H1 (cell line): ENCODE results near the gene IL17RD. TPM values are rescaled to one million over a fixed set of nuclear protein-coding genes. Genes with fewer than 3 reads are reported as not detected.

Experiments
- CTCF ChIA-PET: fragments of 300-600 bp; sonication (Branson Sonifier 250); formaldehyde crosslinking; loops from one replicate; lab custom pipeline; 2021; ENCODE audit not compliant: partially characterized antibody; lab: Charles Lee
- POLR2A ChIA-PET: fragments of 300-600 bp; sonication (Branson Sonifier 250); formaldehyde crosslinking; loops from one replicate; lab custom pipeline; 2021; ENCODE audit warnings: inconsistent platforms; ENCODE audit not compliant: partially characterized antibody; lab: Charles Lee
- DNase-seq, 2 experiments: peaks; one replicate each; pipeline versions ENCODE4 v3.0.0 to v3.0.0-alpha.2; 2010 to 2022; ENCODE audit warnings: low spot score in 2 of 2, low read depth in 1 of 2, mixed read lengths in 1 of 2
- FAIRE-seq: peaks from 2 replicates; lab custom pipeline; 2011; peaks lifted over from hg19 to GRCh38; lab: Jason Lieb, UNC
- H2AFZ ChIP-seq: 2 replicates; pipeline ENCODE4 v1.8.1; 2012; ENCODE audit warnings: low read length, inconsistent platforms
- H2AK5ac ChIP-seq: 2 replicates; pipeline ENCODE4 v1.6.1; 2013; ENCODE audit warnings: low read depth, low read length
- H2BK120ac ChIP-seq: replicated peaks from 2 replicates; pipeline ENCODE3; 2013; ENCODE audit warnings: low read depth, low read length, inconsistent platforms
- H2BK12ac ChIP-seq: 2 replicates; pipeline ENCODE4 v1.6.1; 2013; ENCODE audit warnings: low read depth, low read length
- H2BK15ac ChIP-seq: 2 replicates; pipeline ENCODE4 v1.6.1; 2013; ENCODE audit warnings: low read length
- H2BK20ac ChIP-seq: 2 replicates; pipeline ENCODE4 v1.6.1; 2013; ENCODE audit warnings: low read length
- H2BK5ac ChIP-seq: 2 replicates; pipeline ENCODE4 v1.6.1; 2013; ENCODE audit warnings: low read depth, low read length
- H3K14ac ChIP-seq: 2 replicates; pipeline ENCODE4 v1.6.1; 2013; ENCODE audit warnings: inconsistent platforms; ENCODE audit not compliant: insufficient read length
- H3K18ac ChIP-seq: 2 replicates; pipeline ENCODE4 v1.6.1; 2013; ENCODE audit warnings: low read length; ENCODE audit errors: extremely low read depth
- H3K23ac ChIP-seq: 2 replicates; pipeline ENCODE4 v1.6.1; 2013; ENCODE audit warnings: inconsistent platforms; ENCODE audit not compliant: insufficient read length
- H3K23me2 ChIP-seq: 2 replicates; pipeline ENCODE4 v1.6.1; 2013; ENCODE audit warnings: low read depth, low read length
- H3K27ac ChIP-seq: 2 replicates; pipeline ENCODE4 v1.6.1; 2011; ENCODE audit warnings: low read depth, low read length, inconsistent platforms
- H3K27me3 ChIP-seq, 4 experiments: replicated peaks in 1 of 4; 1 replicate in 1 of 4; 2 replicates in 3 of 4; pipeline versions ENCODE4 v1.6.1 to v1.8.1; 2011 to 2013; ENCODE audit warnings: low read length in 3 of 4, mild to moderate bottlenecking in 3 of 4, inconsistent platforms in 2 of 4, mixed read lengths in 2 of 4, moderate library complexity in 1 of 4; ENCODE audit not compliant: control insufficient read depth in 3 of 4, insufficient read depth in 3 of 4; ENCODE audit errors: extremely low read depth in 1 of 4
- H3K36me3 ChIP-seq, 4 experiments: 2 replicates each; pipeline versions ENCODE4 v1.6.1 to v1.8.1; 2011 to 2013; ENCODE audit warnings: mild to moderate bottlenecking in 4 of 4, low read length in 3 of 4, moderate library complexity in 2 of 4, control low read depth in 1 of 4, inconsistent platforms in 1 of 4; ENCODE audit not compliant: insufficient read depth in 4 of 4, control insufficient read depth in 2 of 4
- H3K4ac ChIP-seq: replicated peaks from 2 replicates; pipeline ENCODE3; 2013; ENCODE audit warnings: low read length, low read depth, mixed read lengths, inconsistent platforms; ENCODE audit not compliant: insufficient read length
- H3K4me1 ChIP-seq, 4 experiments: replicated peaks in 1 of 4; 1 replicate in 1 of 4; 2 replicates in 3 of 4; pipeline versions ENCODE4 v1.6.1 to v1.8.1; 2011 to 2013; ENCODE audit warnings: low read length in 3 of 4, inconsistent platforms in 2 of 4, mixed read lengths in 1 of 4; ENCODE audit not compliant: insufficient read depth in 4 of 4, control insufficient read depth in 3 of 4
- H3K4me2 ChIP-seq, 2 experiments: 2 replicates each; pipeline versions ENCODE4 v1.6.1 to v1.8.1; 2011 to 2013; ENCODE audit warnings: low read depth in 2 of 2, low read length in 2 of 2, control low read depth in 1 of 2, inconsistent platforms in 1 of 2, mild to moderate bottlenecking in 1 of 2; ENCODE audit not compliant: insufficient read depth in 1 of 2
- H3K4me3 ChIP-seq, 4 experiments: fragments of 200-600, 300-600 bp in 1 of 4; sonication (generic), shearing (Covaris generic), sonication (Bioruptor Twin) in 1 of 4; 2 replicates each; pipeline versions ENCODE4 v1.5.1 to v1.8.1; 2011 to 2016; ENCODE audit warnings: low read length in 4 of 4, low read depth in 3 of 4, control low read depth in 2 of 4, inconsistent platforms in 2 of 4, mild to moderate bottlenecking in 2 of 4, mixed read lengths in 1 of 4, moderate library complexity in 1 of 4; ENCODE audit not compliant: insufficient read depth in 2 of 4; ENCODE audit errors: extremely low read depth in 1 of 4
- H3K56ac ChIP-seq: replicated peaks from 2 replicates; pipeline ENCODE3; 2013; ENCODE audit warnings: low read depth, mild to moderate bottlenecking, mixed read lengths, low read length, inconsistent platforms; ENCODE audit not compliant: insufficient read length
- H3K79me1 ChIP-seq: 2 replicates; pipeline ENCODE4 v1.6.1; 2013; ENCODE audit warnings: low read depth, low read length, control low read depth
- H3K79me2 ChIP-seq, 2 experiments: 2 replicates each; pipeline versions ENCODE4 v1.6.1 to v1.8.1; 2012 to 2013; ENCODE audit warnings: low read length in 2 of 2, mild to moderate bottlenecking in 2 of 2, inconsistent platforms in 1 of 2; ENCODE audit not compliant: insufficient read depth in 2 of 2, control insufficient read depth in 1 of 2
- H3K9ac ChIP-seq, 4 experiments: replicated peaks in 1 of 4; 1 replicate in 1 of 4; 2 replicates in 3 of 4; pipeline versions ENCODE4 v1.6.1 to v1.8.1; 2011 to 2013; ENCODE audit warnings: low read depth in 3 of 4, low read length in 3 of 4, control low read depth in 2 of 4, mild to moderate bottlenecking in 2 of 4, moderate library complexity in 2 of 4, inconsistent platforms in 1 of 4; ENCODE audit errors: extremely low read depth in 1 of 4
- H3K9me3 ChIP-seq, 2 experiments: 2 replicates each; pipeline versions ENCODE4 v1.6.1 to v1.8.1; 2012 to 2013; ENCODE audit warnings: mild to moderate bottlenecking in 2 of 2, moderate library complexity in 2 of 2, control low read depth in 1 of 2, inconsistent platforms in 1 of 2, low read depth in 1 of 2, low read length in 1 of 2, mixed read lengths in 1 of 2; ENCODE audit not compliant: insufficient read depth in 2 of 2
- H4K20me1 ChIP-seq, 2 experiments: replicated peaks in 1 of 2; 2 replicates each; pipeline versions ENCODE3 to v1.8.1; 2011 to 2013; ENCODE audit warnings: inconsistent platforms in 2 of 2, low read length in 2 of 2, mild to moderate bottlenecking in 1 of 2; ENCODE audit not compliant: insufficient read depth in 2 of 2, control insufficient read depth in 1 of 2
- H4K5ac ChIP-seq: 2 replicates; pipeline ENCODE4 v1.6.1; 2013; ENCODE audit warnings: low read length, low read depth, mixed read lengths, inconsistent platforms; ENCODE audit not compliant: insufficient read length
- H4K8ac ChIP-seq: 2 replicates; pipeline ENCODE4 v1.8.0; 2013; ENCODE audit warnings: mild to moderate bottlenecking, moderate library complexity, low read length, inconsistent platforms; ENCODE audit not compliant: insufficient read depth; ENCODE audit errors: extremely low read depth
- H4K91ac ChIP-seq: replicated peaks from 2 replicates; pipeline ENCODE3; 2013; ENCODE audit warnings: low read length, mixed read lengths, inconsistent platforms; ENCODE audit not compliant: insufficient read length
- CHD2 ChIP-seq: IDR thresholded peaks from 2 replicates; pipeline ENCODE4 v1.6.1; 2012; ENCODE audit warnings: low read length, improper control_type of control experiment
- CTBP2 ChIP-seq: IDR thresholded peaks from 2 replicates; pipeline ENCODE4 v1.7.0; 2011; ENCODE audit warnings: borderline replicate concordance, mild to moderate bottlenecking, moderate library complexity, mixed read lengths, low read length; ENCODE audit not compliant: insufficient read depth, insufficient read length
- JUND ChIP-seq: IDR thresholded peaks from 2 replicates; pipeline ENCODE4 v1.6.1; 2011; ENCODE audit warnings: mild to moderate bottlenecking, improper control_type of control experiment, low read length
- KDM5A ChIP-seq: fragments of 200-600 bp; IDR thresholded peaks from 2 replicates; pipeline ENCODE4 v1.7.1; 2012; ENCODE audit warnings: mild to moderate bottlenecking, low read length, inconsistent platforms, mixed read lengths
- WGBS, 2 experiments: shearing (Covaris generic) in 1 of 2; methylation state at CpG; one replicate each; pipeline versions ENCODE4 v1.1.6 to v1.1.7; 2013 to 2015; ENCODE audit warnings: low lambda C conversion rate in 2 of 2, mixed read lengths in 2 of 2, inconsistent platforms in 1 of 2, low coverage in 1 of 2, missing lambda C conversion rate in 1 of 2; ENCODE audit not compliant: insufficient replicate concordance in 2 of 2, insufficient coverage in 1 of 2, insufficient read length in 1 of 2; ENCODE audit errors: extremely low coverage in 1 of 2, missing lambda C conversion rate in 1 of 2; 5-methylcytosine and 5-hydroxymethylcytosine counted together
- polyA plus RNA-seq, 7 experiments: library from polyadenylated mRNA; depleted of rRNA in 3 of 7; stranded (reverse) in 5 of 7; unstranded in 2 of 7; fragments of >200 nt in 5 of 7; fragments of 200-250 nt in 2 of 7; gene quantifications; 1 replicate in 5 of 7; 2 replicates in 1 of 7; 4 replicates in 1 of 7; pipeline versions ENCODE4 v1.2.1 to v1.2.3, GENCODE V29; 2011 to 2013; ENCODE audit warnings: missing spikeins in 2 of 7, mixed read lengths in 2 of 7
- total RNA-seq: library from RNA; stranded (reverse); fragmentation: NEBNext Ultra II Directional; extraction: Animal tissue kit (Norgen Biotek cat#: 25700); gene quantifications from 2 replicates; pipeline ENCODE4 v1.2.1, GENCODE V29; 2021
- TF ChIP-seq, protein P1 (sequence below): IDR thresholded peaks from 2 replicates; pipeline ENCODE4 v1.6.1; 2012; ENCODE audit warnings: inconsistent platforms

The IL17RD gene
- total and polyA plus RNA-seq, 2 of the 8 experiments (the other 6 are each of a cell fraction or from before 2014, with no cell fraction given): 10.9 to 48.9 TPM

DNA sequence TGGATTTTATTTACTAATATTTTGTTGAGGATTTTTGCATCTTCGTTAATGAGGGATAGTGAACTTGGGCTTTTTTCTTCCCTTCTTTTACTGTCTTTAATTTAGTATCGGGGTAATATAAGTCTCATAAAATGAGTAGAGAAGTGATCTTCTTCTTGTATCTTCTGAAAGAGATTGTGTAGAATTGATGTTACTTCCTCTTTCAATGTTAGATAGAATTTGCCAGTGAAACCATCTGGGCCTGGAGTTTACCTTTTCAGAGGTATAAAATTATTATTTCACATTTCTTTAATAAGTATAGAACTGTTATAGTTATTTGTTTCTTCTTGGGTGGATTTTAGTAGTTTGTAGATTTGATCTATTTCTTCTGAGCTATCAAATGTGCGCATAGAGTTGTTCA lies 26.9 kb upstream of the IL17RD start:
- Histone ChIP-seq H2BK5ac (no peak overlapping the region), H3K4me1 (no peaks in the 10 kb centered on the region; a peak in 1 of 7 replicates), H3K18ac (no peak overlapping the region), H2BK15ac (no peak overlapping the region), H3K14ac (no peak overlapping the region), H2BK12ac (no peak overlapping the region), H3K4ac (no peak overlapping the region), H3K4me3 (no peak overlapping the region), H3K23ac (no peak overlapping the region)
- no peak for TF ChIP-seq CTBP2
- TF ChIP-seq CHD2: no peak
- TF ChIP-seq, protein P1, sequence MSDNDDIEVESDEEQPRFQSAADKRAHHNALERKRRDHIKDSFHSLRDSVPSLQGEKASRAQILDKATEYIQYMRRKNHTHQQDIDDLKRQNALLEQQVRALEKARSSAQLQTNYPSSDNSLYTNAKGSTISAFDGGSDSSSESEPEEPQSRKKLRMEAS: no peak
- TF ChIP-seq KDM5A: no peak
- no peak for TF ChIP-seq JUND
- TF ChIP-seq, all 59 proteins: peak for 0
- 91% methylated on average over 3 of the region's 3 CpGs; no CpG with 5 or more reads in 1 of the 2 experiments for WGBS, 2 experiments
- Histone ChIP-seq H3K79me1 (no peaks in the 10 kb centered on the region), H2AK5ac (no peak overlapping the region), H3K23me2 (no peaks in the 10 kb centered on the region), H3K36me3 (no peaks in the 10 kb centered on the region), H3K9me3 (no peaks in the 10 kb centered on the region), H4K8ac (no peak overlapping the region), H4K20me1 (no peaks in the 10 kb centered on the region), H4K91ac (no peak overlapping the region), H3K79me2 (no peaks in the 10 kb centered on the region), H4K5ac (no peak overlapping the region), H2BK20ac (no peak overlapping the region), H3K27ac (no peak overlapping the region), H3K27me3 (no peaks in the 10 kb centered on the region), H3K9ac (no peak overlapping the region), H2BK120ac (no peak overlapping the region), H3K56ac (no peak overlapping the region), H3K4me2 (no peak overlapping the region), H2AFZ (no peak overlapping the region)
- FAIRE-seq (no peak), DNase-seq (no peak)
- POLR2A ChIA-PET: no interaction called here
- CTCF ChIA-PET: interaction anchor here (0.6 to 6.5 kb wide), 5 partner anchors 13 to 95 kb away, joined by 3 to 34 read pairs (median 9); no protein-coding TSS in a partner anchor
